Measurements from ENCODE around the gene EVI5. TPM values are rescaled to one million over a fixed set of nuclear protein-coding genes. Genes with fewer than 3 reads are reported as not detected.

EVI5 gene
- polyA plus RNA-seq, 2 of the 4 experiments (the other 2 are of a cell fraction), result 10.2 to 10.4 TPM

- ATAC-seq, result no peak; a peak in 1 of 6 replicates
- ChIA-PET CTCF (no interaction called here), POLR2A (no interaction called here)
- TF ChIP-seq CBX8 (IDR thresholded peaks at IDR 0.05), result no peak
- TF ChIP-seq HMGXB4 (CRISPR knock-in tag; IDR thresholded peaks at IDR 0.05; ENCODE audit: borderline replicate concordance), result no peak
- no peak for TF ChIP-seq NR3C1 (IDR thresholded peaks at IDR 0.05)
- TF ChIP-seq, protein P1, sequence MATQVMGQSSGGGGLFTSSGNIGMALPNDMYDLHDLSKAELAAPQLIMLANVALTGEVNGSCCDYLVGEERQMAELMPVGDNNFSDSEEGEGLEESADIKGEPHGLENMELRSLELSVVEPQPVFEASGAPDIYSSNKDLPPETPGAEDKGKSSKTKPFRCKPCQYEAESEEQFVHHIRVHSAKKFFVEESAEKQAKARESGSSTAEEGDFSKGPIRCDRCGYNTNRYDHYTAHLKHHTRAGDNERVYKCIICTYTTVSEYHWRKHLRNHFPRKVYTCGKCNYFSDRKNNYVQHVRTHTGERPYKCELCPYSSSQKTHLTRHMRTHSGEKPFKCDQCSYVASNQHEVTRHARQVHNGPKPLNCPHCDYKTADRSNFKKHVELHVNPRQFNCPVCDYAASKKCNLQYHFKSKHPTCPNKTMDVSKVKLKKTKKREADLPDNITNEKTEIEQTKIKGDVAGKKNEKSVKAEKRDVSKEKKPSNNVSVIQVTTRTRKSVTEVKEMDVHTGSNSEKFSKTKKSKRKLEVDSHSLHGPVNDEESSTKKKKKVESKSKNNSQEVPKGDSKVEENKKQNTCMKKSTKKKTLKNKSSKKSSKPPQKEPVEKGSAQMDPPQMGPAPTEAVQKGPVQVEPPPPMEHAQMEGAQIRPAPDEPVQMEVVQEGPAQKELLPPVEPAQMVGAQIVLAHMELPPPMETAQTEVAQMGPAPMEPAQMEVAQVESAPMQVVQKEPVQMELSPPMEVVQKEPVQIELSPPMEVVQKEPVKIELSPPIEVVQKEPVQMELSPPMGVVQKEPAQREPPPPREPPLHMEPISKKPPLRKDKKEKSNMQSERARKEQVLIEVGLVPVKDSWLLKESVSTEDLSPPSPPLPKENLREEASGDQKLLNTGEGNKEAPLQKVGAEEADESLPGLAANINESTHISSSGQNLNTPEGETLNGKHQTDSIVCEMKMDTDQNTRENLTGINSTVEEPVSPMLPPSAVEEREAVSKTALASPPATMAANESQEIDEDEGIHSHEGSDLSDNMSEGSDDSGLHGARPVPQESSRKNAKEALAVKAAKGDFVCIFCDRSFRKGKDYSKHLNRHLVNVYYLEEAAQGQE (IDR thresholded peaks at IDR 0.05), result no peak
- TF ChIP-seq BHLHE40 (IDR thresholded peaks at IDR 0.05; ENCODE audit: low read depth, low read length), result no peak
- TF ChIP-seq KDM1A (IDR thresholded peaks at IDR 0.05; ENCODE audit: low read depth), result no peak
- TF ChIP-seq HOXA7 (CRISPR knock-in tag; IDR thresholded peaks at IDR 0.05), result no peak
- TF ChIP-seq TP53 (CRISPR knock-in tag; IDR thresholded peaks at IDR 0.05), result no peak
- TF ChIP-seq PHF8 (IDR thresholded peaks at IDR 0.05; ENCODE audit: borderline replicate concordance, low read depth), result no peak
- TF ChIP-seq ZSCAN20 (CRISPR knock-in tag; IDR thresholded peaks at IDR 0.05), result no peak
- no peak for TF ChIP-seq NFE2L2 (conservative IDR thresholded peaks at IDR 0.05; ENCODE audit: low read length)
- no peak for TF ChIP-seq RNF2 (IDR thresholded peaks at IDR 0.05; ENCODE audit: borderline replicate concordance, low read depth)
- TF ChIP-seq EHMT2 (IDR thresholded peaks at IDR 0.05; ENCODE audit: low read depth), result no peak
- no peak for TF ChIP-seq ZFP36 (IDR thresholded peaks at IDR 0.05; ENCODE audit: borderline replicate concordance, partially characterized antibody)
- no peak for TF ChIP-seq FOSL2 (IDR thresholded peaks at IDR 0.05)
- TF ChIP-seq FOSL2 (CRISPR knock-in tag; IDR thresholded peaks at IDR 0.05), result no peak
- no peak for TF ChIP-seq RCOR1 (IDR thresholded peaks at IDR 0.05; ENCODE audit: low read depth, low read length)
- TF ChIP-seq POLR2AphosphoS2 (conservative IDR thresholded peaks at IDR 0.05; ENCODE audit: low read length), result no peak
- Histone ChIP-seq H3K4me2 (no peak overlapping the region), H3K4me1 (no peaks in the 10 kb centered on the region), H3K9me3 (no peaks in the 10 kb centered on the region), H3K4me3 (no peak overlapping the region), H3K27ac (no peak overlapping the region)
- DNase-seq (ENCODE audit: low read depth in 1 of 2, low spot score in 1 of 2), result no peak
- WGBS (ENCODE audit: missing lambda C conversion rate), result 87% methylated on average over 6 of the region's 6 CpGs
- FAIRE-seq, result no peak
Observed at GRCh38 chr1:92503926-92504285, 281.0 kb downstream of the EVI5 start.

DNA sequence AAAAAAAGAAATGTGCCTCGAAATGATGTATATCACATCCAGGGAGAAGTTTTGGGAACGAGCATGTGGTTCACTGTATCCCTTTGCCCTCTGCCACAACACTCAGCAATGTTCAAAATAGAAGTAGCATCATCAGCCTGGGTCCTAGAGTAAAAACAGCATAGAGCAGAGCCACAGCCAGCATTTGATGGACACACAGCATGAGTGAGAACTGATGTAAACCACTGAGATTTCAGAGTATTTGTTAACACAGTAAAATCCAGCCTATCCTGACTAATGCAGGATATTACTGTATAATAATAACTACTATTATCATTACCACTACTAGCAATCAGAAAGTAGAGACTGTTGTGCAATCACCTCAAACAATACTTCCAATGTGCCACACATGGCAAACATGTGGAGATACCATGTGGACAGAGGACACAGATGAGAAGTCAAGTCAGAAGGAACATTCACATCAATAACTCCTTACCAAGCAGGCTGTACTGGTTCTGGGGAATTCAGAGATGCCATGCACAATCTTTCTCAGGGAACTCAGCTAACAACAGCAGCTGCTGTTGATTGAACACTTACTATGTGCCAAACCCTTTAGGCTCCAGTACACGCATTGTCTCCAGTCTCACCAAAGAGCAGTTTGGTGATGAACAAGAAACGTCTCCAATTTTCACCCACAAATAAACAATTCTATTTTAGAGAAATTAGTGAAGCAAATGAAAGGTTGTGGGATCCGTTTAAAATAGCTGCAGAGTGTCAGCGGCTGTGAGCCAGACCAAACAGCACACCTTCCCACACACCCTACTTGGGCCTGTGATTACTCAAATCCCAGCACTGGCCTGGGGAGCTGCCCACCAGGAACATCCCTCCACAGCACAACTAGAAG, 281.6 kb downstream of the EVI5 start:
- no peak for TF ChIP-seq PBX3 (IDR thresholded peaks at IDR 0.05)
- Histone ChIP-seq H3K27ac (no peak overlapping the region), H3K9me3 (no peaks in the 10 kb centered on the region), H3K4me3 (no peak overlapping the region), H3K4me1 (no peaks in the 10 kb centered on the region), H3K4me2 (no peak overlapping the region)
- CTCF ChIA-PET, result interaction anchor here (0.6 kb wide), 1 partner anchor 21 kb away, joined by 4 read pairs; no protein-coding TSS in a partner anchor
- POLR2A ChIA-PET, result no interaction called here
- no peak for FAIRE-seq
- ATAC-seq, result no peak
- WGBS (ENCODE audit: missing lambda C conversion rate), result 70% methylated on average over 6 of the region's 6 CpGs
- DNase-seq (ENCODE audit: low read depth in 1 of 2, low spot score in 1 of 2), result no peak
